ENCODE data around the gene ITFG1.

GRCh38 chr16:47374629-47375028 lies 86.2 kb downstream of the ITFG1 start:
- TF ChIP-seq POLR2A (IDR thresholded peaks at IDR 0.05; ENCODE audit: extremely low read depth, insufficient read length) (no peak), MYC (IDR thresholded peaks at IDR 0.05; ENCODE audit: low read depth, low read length) (no peak)
- TF ChIP-seq, protein P1, sequence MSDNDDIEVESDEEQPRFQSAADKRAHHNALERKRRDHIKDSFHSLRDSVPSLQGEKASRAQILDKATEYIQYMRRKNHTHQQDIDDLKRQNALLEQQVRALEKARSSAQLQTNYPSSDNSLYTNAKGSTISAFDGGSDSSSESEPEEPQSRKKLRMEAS (IDR thresholded peaks at IDR 0.05; ENCODE audit: low read depth, low read length), result no peak
- TF ChIP-seq, protein P2, sequence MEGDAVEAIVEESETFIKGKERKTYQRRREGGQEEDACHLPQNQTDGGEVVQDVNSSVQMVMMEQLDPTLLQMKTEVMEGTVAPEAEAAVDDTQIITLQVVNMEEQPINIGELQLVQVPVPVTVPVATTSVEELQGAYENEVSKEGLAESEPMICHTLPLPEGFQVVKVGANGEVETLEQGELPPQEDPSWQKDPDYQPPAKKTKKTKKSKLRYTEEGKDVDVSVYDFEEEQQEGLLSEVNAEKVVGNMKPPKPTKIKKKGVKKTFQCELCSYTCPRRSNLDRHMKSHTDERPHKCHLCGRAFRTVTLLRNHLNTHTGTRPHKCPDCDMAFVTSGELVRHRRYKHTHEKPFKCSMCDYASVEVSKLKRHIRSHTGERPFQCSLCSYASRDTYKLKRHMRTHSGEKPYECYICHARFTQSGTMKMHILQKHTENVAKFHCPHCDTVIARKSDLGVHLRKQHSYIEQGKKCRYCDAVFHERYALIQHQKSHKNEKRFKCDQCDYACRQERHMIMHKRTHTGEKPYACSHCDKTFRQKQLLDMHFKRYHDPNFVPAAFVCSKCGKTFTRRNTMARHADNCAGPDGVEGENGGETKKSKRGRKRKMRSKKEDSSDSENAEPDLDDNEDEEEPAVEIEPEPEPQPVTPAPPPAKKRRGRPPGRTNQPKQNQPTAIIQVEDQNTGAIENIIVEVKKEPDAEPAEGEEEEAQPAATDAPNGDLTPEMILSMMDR (IDR thresholded peaks at IDR 0.05; ENCODE audit: low read depth, low read length), result no peak
